Measurements from ENCODE around the gene HSFX4.

Gene HSFX4

GRCh38 chrX:149979126-149979644 is 49.8 kb downstream of the HSFX4 start:
- DNase-seq: no peak
- in situ Hi-C loops (cut with HindIII; ENCODE audit: low pct_ligation_motif_present, low pct_unique_long_range_greater_than_20kb, low sequenced_read_pairs): no loop called here

Measured in ACHN (cell line).